GM21576 (cell line): ENCODE measurements around the gene PTDSS2.

Experiments
- ATAC-seq: cut with Tn5 transposase; IDR thresholded peaks from one replicate; pipeline ENCODE4 v1.9.1; 2021; ENCODE audit warnings: mild to moderate bottlenecking, moderate library complexity; ENCODE audit not compliant: unreplicated experiment

PTDSS2 gene

GRCh38 chr11:538431-539051, 88.5 kb downstream of the PTDSS2 start:
- ATAC-seq: no peak

GRCh38 chr11:539971-540481, 89.9 kb downstream of the PTDSS2 start:
- ATAC-seq: no peak
